RKO (cell line): Measurements from ENCODE around the gene C5AR1.
"Not testable (repeated sequence)": the region's sequence is repeated elsewhere in the genome, so short reads cannot be mapped to it uniquely, and the experiment has no call there.

Experiments
- DNase-seq: peaks from one replicate; pipeline ENCODE4 v3.0.0-alpha.2; 2016; ENCODE audit warnings: low spot score

Gene C5AR1

DNA sequence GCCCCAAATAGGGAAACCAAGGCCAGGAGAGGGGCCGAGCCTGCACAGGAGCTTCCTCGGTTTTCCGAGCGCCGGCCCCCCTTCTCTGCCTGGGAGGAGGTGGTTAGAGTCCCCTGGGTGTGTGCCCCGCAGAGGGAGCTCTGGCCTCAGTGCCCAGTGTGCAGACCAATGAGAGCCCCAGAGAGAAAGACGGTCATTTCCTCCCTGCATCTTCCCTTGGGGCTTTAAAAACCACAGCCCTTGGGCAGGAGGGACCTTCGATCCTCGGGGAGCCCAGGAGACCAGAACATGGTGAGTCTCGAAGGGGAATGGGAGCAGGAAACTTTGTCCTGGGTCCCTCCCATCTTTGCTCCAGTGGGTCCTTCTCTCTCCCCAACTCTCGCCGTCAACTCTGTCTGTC is at the start of gene C5AR1:
Gene C5AR1 (plus strand): TSS at position 254 of the 400 bp plus-strand sequence. CDS start 35 bp downstream, at position 289.
- no peak for DNase-seq

DNA sequence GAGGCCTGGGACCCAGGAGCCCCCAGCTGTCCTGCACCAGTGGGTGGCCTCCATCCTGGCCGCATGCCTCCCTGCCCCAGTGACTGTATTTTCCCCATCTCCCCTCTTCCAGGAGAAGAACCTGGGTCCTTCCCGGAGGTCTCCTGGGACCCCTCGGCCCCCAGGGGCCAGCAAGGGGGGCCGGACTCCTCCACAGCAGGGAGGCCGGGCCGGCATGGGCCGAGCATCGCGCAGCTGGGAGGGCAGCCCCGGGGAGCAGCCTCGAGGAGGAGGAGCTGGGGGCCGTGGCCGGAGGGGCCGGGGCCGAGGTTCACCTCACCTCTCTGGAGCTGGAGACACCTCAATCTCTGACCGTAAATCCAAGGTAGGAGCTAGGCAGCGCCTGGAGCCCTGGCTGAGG is 49.2 kb upstream of the C5AR1 start:
- DNase-seq, result no peak

DNA sequence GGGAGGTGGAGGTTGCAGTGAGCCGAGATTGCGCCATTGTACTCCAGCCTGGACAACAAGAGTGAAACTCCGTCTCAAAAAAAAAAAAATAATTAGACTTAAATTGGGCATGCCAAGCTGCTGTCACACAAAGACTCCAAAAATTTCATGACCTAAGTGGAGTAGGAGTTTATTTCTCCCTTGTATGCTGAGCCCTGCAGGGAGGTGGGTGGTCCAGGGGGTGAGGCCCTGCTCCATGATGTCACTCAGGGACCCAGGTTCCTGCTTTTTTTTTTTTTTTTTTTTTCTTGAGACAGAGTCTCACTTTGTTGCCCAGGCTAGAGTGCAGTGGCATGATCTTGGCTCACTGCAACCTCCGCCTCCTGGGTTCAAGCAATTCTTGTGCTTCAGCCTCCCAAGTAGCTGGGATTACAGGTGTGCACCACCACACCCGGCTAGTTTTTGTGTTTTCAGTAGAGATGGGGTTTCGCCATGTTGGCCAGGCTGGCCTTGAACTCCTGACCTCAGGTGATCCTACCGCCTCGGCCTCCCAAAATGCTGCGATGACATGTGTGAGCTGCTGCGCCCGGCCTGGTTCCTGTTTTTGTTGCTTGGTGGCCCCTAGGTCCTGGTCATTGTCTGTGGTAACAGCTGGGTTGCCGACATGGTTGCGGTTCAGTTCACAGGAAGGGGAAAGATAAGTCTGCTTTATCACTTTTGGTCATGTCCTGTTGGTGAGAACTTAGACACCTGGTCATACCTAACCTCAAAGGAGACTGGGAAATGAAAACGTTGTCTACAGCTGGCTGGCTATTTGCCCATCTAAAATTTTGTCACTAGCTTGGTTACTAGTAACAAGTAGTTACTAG is 47.5 kb upstream of the C5AR1 start:
- not testable (repeated sequence) for DNase-seq

DNA sequence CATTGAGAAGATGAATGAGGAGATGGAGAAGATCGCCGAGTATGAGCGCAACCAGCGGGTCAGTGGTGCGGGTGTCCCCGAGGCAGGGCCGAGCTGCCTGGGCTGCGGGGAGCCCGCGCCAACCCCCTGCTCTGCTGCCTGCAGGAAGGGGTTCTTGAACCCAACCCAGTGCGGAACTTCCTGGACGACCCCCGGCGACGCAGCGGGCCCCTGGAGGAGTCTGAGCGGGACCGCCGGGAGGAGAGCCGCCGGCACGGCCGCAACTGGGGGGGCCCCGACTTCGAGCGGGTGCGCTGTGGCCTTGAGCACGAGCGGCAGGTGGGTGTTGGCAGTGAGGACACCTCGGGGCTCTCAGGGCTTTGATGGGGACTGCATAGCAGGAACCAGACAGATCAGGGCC is 45.0 kb upstream of the C5AR1 start:
- no peak for DNase-seq

DNA sequence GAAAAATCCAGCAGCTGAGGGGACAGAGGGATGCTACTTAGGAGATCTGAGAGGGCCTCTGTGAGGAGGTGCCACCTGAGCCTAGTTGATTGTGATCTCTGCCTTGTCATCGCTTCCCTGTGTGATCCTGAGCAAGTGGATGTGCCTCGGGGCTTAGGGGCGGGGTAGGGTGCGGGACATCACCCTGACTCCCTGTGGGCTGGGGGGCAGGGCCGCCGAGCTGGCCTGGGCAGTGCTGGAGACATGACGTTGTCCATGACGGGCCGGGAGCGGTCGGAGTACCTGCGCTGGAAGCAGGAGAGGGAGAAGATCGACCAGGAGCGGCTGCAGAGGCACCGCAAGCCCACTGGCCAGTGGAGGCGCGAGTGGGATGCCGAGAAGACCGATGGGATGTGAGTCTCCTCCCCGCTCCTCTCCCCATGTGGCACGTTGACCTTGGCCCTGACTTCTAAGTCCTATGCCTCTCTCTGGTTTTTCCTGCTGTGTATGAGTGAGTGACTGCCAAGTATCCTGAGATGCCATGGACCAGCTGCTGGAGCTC is 43.2 kb upstream of the C5AR1 start:
- DNase-seq, result no peak

DNA sequence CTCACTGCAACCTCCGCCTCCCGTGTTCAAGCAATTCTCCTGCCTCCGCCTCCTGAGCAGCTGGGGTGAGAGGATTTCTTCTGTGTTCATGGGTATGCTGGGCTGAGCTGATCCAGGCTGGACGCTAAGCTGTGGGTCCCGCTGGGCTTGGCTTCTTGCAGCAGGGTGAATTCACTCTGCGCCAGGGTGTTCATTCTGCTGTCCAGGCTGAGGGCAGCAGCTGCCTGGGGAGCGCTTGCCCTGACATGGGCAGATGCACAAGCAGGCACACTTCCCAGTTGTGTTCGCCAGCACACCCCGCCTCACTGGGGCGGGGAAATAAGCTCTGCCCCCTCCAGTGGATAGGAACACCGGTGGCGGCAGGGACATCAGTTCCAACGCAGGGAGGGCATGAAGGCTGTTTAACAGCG is 42.3 kb upstream of the C5AR1 start:
- no peak for DNase-seq

DNA sequence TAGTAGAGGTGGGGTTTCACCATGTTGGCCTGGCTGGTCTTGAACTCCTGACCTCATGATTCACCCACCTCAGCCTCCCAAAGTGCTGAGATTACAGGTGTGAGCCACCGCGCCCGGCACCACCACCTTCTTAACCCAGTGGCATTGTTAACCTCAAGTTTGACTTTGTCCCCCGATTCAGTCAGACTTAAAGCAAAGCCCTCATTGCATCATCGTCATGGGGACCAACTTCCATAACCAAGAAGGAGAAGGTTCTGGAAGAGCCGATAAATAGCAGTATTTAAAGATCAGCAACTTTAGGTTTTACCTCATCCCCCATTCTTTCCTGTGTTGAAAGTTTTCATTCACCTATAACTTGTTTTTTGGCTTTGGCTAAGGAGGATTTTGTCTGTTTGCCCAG is 41.6 kb upstream of the C5AR1 start:
- no peak for DNase-seq

DNA sequence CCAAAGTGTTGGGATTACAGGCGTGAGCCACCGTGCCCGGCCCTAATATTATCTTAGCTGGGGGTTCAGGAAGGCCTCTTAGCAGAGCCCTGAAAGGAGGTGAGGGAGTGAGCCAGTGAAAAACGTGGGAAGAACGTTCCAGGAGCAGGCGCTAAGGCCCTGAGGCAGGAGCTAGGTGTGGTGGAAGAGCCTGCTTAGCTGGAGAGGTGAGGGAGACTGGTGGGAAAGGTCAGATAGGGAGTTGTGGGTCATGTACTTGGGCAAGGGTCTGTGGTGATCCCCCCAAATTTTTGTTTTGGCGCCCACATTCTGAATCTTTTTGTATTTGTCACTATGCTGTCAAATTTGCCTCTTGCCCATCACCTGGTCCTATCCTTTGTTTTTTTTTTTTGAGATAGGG is 40.1 kb upstream of the C5AR1 start:
- DNase-seq, result no peak

DNA sequence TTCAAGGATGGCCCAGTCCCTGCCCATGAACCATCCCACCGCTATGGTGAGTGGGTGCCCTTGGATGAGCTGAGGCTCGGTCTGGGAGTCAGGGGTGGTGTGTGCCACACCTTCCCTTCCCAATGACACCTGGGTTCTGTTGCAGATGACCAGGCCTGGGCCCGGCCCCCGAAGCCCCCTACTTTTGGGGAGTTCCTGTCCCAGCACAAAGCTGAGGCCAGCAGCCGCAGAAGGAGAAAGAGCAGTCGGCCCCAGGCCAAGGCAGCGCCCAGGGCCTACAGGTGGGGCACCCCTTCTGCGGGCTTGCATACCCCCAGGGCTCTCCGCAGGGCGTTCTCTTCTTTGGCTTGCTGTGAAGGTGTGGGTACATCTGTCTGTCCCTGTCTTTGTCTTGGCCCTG is 39.3 kb upstream of the C5AR1 start:
- no peak for DNase-seq

DNA sequence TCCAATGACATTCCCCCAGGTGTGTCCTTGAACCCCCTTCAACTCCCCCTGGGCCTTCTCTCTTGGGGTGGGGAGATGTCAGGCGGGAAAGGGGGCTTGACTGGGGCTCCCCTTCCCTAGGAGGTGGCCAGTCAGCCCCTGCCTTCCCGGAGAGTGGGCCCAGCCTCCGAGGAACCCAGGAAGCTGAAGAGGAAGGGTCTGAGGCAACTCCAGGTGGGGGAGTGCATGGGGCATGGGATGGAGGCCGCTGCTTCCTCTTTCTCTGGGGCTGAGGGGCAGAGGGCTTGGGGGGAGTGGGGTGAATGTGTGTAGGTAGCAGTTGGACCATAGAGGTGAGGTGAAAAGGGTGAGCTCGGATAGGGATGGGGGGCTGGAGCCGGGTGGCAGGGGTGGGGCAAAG is 37.7 kb upstream of the C5AR1 start:
- no peak for DNase-seq

DNA sequence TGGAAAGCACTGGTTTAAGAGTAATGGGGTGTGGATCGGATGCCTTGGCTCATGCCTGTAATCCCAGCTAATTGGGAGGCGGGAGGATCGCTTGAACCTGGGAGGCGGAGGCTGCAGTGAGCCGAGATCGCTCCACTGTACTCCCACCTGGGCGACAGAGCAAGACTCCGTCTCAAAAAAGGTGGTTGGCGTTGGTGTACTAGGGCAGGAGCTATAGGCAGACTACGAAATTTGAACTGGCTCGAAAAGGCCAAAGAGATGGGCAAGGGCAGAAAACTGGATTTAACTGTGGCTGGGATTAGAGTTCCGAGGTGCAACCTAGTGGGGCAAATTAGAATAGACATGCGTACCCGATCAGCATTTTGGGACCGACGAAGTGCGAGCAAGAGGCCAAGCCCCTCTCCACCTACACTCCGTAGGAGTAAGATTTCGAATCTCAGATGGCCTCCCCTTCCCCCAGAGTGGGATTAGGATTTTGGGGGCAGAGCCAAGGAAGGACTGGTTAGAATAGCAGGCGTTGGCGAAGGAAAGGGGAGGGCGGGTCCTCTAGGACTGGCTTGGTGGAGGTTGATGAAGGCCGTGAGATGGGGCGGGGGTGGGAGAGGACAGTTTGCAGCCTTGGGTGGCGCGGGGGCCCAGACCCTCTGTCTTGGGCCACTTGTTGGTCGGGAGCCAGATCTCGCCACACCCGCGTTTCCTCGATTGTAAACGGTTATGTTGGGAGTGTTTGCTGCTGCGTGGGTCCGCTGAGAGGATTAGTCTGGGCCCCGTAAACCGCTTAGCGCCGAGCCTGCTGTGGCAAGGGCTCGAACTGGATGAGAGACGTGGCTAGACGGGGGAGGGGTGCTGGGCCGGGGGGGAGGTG is 37.0 kb upstream of the C5AR1 start:
- DNase-seq, result peak; percentile 82

DNA sequence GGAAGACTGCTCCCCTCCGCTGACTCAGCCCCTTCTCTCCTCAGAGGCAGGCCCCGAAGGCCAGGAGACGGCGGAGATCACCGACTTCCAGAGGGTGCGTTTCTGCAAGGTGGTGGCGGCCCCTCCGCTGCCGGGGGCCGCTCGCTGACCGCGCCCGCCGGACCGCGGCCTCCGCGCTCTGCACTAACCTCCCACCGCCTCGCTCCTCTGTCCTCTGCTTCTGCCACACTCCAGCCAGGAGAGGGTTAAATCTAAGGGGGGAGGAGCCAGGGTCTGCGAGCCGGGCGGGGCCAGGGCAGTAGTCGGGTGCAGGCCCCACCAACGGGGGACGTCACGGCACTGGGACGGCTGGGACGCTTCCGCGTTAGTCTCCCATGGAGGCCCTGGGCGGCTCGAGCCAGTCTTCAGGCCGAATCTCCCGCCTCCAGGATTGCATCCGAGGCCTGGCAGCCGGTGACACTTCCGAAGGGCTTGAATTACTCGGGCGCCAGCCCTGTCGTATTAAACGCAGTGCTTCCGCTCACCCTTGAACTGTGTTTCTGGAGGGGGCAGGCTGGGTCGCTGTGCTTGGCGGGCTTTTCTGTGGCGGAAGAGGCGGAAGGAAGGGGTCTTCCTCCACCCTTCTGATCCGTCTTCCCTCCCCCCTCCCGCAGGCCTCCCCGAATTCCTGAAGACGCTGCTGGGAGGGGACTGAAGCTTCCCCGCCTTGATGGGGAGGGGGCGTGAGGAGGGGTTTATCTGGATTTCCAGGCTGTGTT is 36.2 kb upstream of the C5AR1 start:
- DNase-seq, result peak; percentile 96

DNA sequence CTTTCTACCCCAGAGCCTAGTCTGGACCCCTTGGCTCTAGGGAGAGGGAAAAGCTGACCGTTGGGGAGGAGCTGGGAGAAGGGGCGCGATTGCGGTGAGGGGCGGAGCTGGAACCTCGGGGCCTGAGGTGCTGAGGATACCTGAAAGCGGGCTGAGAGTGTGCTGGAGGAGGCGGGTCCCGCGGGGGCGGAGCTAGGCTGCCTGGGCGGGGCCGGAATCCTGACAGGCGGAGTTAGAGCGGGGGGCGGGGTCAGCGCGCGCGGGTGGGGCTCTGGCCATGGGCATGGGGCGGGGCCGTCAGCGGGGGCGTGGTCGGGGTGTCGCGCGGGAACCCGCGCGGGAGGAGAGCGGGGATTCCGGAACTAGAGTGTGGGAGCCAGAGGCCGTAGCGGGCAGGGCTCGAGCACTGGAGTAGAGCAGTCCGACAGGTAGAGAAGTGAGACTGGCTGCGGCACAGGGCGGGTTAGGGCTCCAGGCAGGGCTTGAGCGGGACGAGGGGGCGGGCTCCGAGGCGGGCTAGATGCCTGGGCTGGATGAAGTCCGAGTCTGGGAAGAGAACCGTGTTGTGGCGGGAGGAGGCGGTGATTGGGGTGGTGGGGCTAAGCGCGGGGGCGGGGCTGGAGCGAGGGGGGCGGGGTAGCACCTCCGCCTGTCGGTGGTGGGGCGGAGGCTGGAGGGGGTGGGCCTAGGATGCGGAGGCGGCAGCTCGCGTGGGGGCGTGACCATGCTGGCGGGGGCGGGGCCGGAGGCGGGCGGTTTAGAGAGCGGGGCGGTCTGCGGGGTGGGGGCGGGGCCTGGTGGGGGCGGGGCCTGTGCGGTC is 35.4 kb upstream of the C5AR1 start, which contains the start of gene INAFM1:
Gene INAFM1 (plus strand): TSS at position 815 of the 820 bp plus-strand sequence. CDS start 35 bp downstream, outside the sequence.
- peak; percentile 88 for DNase-seq

DNA sequence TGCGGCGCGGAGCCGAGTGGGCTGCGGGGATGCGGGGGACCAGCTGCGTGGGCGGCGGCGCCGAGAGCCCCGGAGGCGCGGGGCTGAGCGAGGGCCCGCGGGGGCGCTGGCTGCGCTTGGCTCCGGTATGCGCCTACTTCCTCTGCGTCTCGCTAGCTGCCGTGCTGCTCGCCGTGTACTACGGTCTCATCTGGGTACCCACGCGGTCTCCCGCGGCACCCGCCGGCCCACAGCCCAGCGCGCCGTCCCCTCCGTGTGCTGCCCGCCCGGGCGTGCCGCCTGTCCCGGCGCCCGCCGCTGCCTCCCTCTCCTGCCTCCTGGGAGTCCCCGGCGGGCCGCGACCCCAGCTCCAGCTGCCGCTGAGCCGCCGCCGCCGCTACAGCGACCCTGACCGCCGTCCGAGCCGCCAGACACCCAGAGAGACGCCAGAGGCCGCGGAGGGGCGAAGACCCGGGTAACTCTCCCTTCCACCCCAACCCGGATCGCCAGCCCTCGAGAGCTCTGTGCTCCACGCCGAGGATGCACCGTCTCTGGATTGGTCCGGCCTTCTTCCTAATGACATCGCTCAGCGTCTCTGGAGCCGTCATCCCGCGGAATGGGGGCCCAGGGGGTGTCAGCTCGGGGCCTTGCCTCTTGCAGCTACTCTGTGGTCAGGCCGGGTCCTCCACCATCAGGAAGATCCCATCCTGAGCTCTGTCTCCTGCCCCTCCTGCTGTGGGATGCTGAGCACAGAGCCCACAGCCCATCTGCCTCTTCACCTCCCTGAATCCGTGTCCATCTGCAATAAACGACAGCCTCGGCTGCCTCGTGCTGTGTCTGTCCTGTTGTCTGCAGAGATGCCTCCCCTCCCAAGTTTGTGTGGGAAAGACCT is 34.5 kb upstream of the C5AR1 start:
- DNase-seq, result no peak

DNA sequence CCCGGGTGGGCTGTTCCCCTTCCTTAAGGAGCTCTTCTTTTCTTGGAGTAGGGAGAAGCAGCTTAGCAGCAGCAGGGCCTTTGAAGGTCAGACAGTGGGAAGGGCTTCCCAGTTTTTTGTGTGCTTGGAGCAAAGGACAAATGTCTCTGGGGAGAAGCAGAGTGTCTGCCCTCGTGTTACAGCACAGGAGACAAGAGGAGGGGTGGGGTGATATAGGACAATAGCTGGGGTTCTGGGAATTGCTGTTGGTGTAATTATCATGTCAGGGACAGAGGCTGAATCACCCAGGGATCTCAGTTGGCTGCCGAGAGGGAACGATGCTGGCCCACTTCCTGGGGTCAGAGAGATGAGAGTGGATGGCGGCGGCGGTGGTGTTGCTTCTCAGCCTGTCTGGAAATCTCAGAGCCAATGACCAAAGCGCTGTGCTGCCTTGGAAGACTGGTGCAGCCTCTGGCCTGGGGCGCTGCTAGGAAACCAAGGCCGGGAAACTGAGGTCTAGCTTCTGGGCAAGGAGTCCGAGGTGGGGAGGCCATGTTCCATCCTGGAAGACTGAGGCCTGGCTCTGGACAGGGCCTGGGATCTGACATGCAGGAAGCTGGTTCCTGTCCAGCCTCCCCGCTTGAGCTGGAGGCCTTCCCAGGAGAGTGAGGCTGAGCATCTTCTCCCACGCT is 33.7 kb upstream of the C5AR1 start:
- no peak for DNase-seq

DNA sequence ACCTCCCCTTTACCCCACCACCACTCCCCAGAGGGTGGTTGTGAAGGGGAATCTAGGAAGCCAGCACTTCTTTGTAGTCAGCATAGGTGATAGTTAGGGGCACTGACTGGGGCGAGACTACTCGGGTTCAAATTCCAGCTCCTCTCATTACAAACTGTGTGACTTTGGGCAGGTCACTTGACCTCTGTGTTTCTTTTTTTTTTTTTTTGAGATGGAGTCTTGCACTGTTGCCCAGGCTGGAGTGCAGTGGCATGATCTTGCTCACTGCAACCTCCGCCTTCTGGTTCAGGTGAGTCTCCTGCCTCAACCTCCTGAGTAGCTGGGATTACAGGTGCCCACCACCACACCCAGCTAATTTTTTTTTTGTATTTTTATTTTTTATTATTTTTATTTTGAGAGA is 33.1 kb upstream of the C5AR1 start:
- DNase-seq, result not testable (repeated sequence)

DNA sequence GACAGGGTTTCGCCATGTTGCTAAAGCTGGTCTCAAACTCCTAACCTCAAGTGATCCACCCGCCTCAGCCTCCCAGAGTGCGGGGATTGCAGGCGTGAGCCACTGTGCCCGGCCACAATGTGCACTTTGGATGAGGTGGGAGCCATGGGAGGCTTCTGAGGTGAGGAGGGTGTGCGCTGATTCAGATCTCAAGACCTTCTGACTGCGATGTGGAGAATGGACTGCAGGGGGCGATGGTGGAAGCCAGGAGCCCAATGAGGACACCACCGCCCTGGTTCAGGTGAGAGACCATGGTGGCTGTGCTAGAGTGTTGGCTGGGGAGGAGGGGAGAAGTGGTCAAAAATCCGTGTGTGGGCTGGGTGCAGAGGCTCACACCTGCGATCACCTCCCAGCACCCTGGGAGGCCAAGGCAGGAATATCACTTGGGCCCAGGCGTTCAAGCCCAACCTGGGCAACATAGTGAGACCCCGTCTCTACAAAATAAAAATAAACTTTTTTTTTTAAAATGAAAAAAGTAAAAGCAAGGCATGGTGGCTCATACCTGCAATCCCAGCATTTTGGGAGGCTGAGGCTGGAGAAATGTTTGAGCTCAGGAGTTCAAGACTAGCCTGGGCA is 29.4 kb upstream of the C5AR1 start:
- DNase-seq, result no peak

DNA sequence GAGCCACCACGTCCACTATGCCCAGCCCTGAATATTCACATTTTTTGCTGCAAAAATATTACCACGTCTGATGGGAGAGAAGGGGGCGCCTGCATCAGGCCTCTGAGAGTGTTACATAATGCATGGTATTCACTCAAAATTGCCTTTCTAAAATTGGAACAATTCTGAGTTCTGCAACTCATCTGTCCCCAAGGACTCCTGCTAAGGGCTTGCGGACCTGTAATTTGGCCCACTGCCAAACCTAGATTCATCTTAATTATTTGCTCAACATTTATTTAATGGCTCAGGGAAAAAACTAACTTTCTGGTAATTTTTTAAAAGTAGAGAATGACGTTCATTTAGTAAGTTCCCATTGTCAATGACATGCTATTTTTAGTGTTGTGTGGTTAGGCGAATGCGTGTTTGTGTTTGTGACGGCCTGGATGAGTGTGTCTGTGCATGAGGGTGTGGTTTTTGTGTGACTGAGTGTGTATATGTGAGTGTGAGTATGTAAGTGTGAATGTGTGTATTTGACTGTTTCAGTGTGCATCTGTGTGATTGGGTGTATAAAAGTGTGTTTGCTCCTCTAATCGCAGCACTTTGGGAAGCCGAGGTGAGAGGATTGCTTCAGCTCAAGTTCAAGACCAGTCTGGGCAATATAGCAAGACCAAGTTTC is 26.1 kb upstream of the C5AR1 start:
- DNase-seq, result no peak
